GM21423 (cell line): ENCODE measurements around the gene ETFDH.
"Not testable (repeated sequence)": the region's sequence is repeated elsewhere in the genome, so short reads cannot be mapped to it uniquely, and the experiment has no call there.

Experiments
- ATAC-seq: cut with Tn5 transposase; IDR thresholded peaks from one replicate; pipeline ENCODE4 v1.9.1; 2021; ENCODE audit warnings: mild to moderate bottlenecking, moderate library complexity; ENCODE audit not compliant: unreplicated experiment

ETFDH gene

GRCh38 chr4:158671915-158672806 lies at the start of gene ETFDH:
ETFDH (plus strand) TSS chr4:158672296; CDS start chr4:158672457, 161 bp downstream.
- peak; percentile 84 for ATAC-seq

GRCh38 chr4:158624889-158625478 lies 47.1 kb upstream of the ETFDH start:
- ATAC-seq, result peak; percentile 94

DNA sequence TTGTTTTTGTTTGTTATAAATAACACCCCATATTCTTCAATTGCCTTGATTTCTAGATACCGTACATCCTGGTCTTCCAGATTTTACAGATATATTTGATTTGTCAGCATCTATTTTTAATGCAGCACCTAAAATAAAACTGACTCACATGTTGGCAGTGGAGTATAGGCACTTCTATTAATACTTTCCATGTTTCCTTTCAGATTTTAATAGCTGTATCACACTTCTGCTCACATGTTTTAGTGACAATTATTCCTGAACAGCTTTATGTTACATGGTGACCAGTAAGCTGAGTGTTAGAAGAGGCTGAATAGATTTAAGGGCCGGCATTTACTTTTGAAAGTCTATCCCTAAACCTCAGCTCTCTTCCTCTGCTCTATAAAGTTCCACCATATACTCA lies 46.6 kb upstream of the ETFDH start:
- no peak for ATAC-seq

DNA sequence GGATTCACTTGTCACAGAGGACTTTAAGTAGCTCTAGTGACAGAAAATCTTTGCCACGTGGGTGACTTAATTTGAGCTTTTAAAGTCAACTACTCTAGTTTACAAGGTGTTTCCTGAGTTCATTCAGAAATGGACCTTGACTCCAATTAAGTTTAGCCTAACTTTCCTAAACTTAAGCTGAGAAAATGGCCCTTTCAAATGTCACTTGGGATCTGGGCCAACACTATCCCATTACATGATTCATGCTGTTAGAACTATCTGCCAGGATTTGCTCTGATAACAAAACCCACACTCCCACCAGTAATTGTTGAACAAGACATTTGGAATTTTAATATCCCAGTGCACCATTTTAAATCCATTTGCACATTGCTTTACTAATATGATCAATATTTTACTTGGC lies 41.2 kb upstream of the ETFDH start:
- ATAC-seq, result no peak

DNA sequence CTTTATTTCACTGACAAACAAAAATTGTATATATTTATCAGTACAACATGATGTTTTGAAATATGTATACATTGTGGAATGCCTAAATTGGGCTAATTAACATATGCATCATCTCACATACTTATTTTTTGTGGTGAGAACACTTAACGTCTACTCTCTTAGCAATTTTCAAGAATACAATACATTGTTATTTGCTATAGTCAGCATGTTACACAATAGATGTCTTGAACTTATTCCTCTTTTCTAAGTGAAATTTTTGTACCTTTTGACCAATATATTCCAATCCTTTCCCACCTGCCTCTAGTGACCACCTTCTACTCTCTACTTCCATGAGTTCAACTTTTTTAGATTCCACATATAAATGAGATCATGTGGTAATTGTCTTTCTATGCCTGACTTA lies 35.5 kb upstream of the ETFDH start:
- ATAC-seq, result no peak

DNA sequence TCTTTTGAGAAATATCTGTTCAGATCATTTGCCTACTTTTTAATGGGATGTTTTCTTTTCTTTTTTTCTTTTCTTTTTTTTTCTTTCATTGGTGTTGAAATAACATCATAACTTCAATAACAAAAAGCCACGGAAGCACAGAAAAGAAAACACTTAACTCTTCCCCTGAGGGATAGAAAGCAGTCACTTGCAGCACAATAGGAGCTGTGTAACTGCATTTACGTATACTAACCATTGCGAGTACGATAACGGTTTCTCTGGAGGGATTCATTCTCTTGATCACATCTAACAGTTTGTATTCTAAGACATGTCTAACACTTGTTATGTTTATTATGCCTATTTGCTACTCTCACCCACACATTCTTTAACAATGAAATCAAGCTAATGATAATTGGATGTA lies 27.7 kb upstream of the ETFDH start:
- ATAC-seq, result no peak

DNA sequence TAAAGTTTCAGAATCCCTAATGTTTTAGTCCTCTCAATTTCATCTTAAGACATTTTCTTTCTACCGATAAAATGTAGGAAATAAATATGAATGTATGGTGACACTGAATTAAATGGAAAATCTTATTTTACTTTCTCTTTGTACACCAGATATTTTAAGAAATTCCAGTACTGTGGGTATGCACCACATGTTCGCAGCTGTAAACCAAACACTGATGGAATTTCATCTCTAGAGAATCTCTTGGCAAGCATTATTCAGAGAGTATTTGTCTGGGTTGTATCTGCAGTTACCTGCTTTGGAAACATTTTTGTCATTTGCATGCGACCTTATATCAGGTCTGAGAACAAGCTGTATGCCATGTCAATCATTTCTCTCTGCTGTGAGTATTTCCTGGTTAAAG lies 27.3 kb upstream of the ETFDH start:
- no peak for ATAC-seq

- ATAC-seq, result no peak
Observed at GRCh38 chr4:158649111-158649680, 22.9 kb upstream of the ETFDH start.

DNA sequence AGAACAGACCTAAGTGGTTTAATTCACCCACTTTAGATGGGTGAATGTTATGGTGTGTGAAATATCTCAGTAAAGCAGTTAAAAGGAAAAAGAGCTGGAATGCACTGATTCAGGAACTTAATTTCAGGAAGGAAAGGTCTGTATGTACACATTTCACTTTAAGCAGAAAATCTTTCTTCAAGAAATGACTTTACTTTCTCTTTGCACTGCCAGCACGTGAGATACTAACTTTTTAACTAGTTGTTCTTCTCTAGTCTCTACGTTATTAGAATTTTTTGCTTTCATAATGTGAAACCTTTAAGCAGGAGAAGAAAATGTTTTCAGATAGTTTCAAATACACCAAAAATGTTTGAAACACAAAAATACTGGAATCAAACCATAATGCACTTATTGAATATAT lies 19.2 kb upstream of the ETFDH start:
- ATAC-seq, result peak; percentile 50

- ATAC-seq, result no peak
Observed at GRCh38 chr4:158656439-158656838, 15.7 kb upstream of the ETFDH start.

DNA sequence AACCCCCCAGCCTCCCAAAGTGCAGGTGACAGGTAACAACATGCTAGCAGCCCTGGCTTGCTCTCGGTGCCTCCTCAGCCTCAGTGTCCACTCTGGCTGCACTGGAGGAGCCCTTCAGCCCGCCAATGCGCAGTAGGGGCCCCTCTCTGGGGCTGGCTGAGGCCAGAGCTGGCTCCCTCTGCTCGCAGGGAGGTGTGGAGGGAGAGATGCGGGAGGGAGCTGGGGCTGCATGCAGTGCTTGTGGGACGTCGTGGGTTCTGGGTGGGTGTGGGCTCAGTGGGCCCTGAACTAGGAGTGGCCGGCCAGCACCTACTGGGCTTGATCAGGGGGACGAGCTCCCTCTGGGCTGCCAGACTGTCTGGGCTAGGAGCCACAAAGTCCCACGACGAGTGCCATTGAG lies 14.8 kb upstream of the ETFDH start:
- ATAC-seq, result no peak

DNA sequence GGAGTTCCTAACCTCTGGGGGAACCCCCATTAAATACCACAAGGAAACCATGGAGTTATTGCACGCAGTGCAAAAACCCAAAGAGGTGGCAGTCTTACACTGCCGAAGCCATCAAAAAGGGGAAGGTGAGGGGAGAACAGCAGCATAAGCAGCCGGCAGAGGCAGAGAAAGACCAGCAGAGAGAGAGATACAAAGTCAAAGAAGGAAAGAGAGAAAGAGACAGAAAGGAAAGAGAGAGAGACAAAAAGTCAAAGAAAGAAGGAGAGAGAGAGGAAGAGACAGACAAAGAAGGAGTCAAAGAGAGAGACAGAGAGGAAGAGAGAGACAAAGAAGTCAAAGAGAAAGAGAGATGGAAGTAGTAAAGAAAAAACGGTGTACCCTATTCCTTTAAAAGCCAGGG lies 8.8 kb upstream of the ETFDH start:
- not testable (repeated sequence) for ATAC-seq

DNA sequence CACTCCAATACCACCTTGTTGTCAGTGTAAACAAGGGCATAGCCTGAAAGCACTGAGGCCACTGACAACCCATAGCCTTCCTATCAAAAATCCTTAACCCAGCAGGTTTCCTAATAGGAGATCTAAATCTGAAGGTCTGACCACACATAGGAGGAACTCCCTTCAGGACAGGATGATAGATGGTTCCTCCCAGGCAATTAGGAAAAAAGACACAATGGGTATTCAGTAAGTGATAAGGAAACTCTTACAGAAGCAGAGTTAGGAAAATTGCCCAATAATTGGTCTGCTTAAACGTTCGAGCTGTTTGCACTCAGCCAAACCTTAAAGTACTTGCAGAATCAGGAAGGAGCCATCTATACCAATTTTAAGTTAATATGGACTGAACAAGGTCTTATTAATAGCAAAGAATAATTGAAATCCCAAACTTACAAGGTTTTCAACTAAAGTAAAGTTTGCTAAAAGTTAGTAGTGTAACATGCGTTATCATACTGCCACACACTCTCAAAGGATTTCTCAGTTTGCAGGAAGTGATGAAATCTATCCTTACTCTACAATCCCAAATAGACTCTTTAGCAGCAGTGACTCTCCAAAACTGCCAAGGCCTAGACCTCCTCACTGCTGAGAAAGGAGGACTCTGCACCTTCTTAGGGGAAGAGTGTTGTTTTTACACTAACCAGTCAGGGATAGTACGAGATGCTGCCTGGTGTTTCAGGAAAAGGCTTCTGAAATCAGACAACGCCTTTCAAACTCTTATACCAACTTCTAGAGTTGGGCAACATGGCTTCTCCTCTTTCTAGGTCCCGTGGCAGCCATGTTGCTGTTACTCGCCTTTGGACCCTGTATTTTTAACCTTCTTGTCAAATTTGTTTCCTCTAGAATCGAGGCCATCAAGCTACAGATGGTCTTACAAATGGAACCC lies 8.1 kb upstream of the ETFDH start:
- not testable (repeated sequence) for ATAC-seq

GRCh38 chr4:158664806-158665205 lies 7.3 kb upstream of the ETFDH start:
- no peak for ATAC-seq

DNA sequence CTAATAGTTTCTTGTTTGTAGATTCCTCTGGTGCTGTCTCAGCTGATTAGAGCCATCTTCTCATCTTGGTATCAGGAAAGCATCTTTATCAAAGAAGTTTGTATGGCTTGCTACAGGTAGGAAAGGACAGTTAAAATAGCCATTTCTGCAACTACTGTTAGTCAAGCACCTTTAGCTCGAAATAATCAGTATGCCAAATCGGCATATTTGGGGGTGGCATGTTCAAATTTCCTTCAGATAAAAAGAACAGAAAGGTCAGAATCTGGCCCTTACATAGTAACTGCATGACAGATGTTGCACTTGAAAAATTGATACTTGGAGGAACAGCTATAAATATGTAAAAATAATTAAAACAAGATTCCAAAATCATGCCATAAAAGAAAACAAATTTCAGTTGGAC lies 5.2 kb upstream of the ETFDH start:
- ATAC-seq, result no peak

DNA sequence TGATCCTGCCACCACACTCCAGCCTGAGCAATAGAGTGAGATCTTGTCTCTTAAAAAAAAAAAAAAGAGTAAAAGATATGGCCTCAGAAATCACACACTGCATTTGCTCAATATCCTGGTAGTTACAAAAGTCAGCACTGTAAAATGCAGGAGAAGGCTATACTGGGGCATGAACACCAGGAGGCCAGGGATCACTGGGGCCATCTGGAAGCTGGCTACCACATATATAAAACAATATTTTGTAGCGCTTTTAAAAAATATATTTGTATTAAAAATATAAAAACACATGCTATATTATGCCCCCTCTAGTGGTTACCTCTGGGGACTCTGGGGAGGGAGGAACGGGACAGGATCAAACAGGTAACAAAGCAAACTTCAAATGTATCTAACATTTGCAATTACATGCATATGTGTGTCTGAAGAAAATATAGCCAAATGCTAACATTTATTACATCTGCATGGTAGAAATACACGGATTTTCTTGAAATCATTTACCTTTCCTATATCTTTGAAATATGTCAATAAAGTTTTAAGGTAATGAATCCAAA lies 4.4 kb upstream of the ETFDH start:
- ATAC-seq, result no peak

- no peak for ATAC-seq
Observed at GRCh38 chr4:158669310-158669709, 2.8 kb upstream of the ETFDH start.

GRCh38 chr4:158670975-158671664 lies 976 bp upstream of the ETFDH start:
- ATAC-seq, result peak; percentile 27

GRCh38 chr4:158671665-158671914 lies 506 bp upstream of the ETFDH start, which contains the start of gene C4orf46:
C4orf46 (minus strand) TSS chr4:158671887; CDS start chr4:158671801, 86 bp downstream.
- ATAC-seq, result no peak

DNA sequence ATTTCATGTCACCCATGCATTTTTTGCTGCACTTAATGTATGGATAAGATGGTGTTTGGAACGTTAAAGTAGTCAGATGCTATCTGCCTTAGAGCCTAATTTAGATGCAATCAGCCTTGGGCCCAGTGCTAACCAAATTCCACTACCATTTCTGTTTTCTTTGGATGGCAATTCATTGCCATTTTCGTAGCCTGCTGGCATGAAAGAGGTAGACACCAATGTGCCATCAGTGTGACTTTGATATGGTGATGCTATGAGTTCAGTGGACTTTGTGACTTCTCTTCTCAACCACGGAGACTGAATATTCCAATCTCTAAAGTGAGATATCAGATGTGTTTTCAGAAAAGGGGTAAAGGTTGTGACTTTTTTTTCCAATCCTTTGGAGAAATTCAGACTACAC lies 1.5 kb downstream of the ETFDH start:
- ATAC-seq, result no peak
